GM21381 (cell line): Measurements from ENCODE around the gene SPATA6.
"Not testable (repeated sequence)": the region's sequence is repeated elsewhere in the genome, so short reads cannot be mapped to it uniquely, and the experiment has no call there.

ENCODE experiments used
- ATAC-seq: cut with Tn5 transposase; IDR thresholded peaks from one replicate; pipeline ENCODE4 v1.9.1; 2021; ENCODE audit warnings: mild to moderate bottlenecking, moderate library complexity; ENCODE audit not compliant: unreplicated experiment

The SPATA6 gene

GRCh38 chr1:48462716-48463302 is 9.2 kb downstream of the SPATA6 start:
- ATAC-seq = no peak

- no peak for ATAC-seq
Measured at GRCh38 chr1:48450505-48450904, 21.5 kb downstream of the SPATA6 start.

- no peak for ATAC-seq
Measured at GRCh38 chr1:48448932-48449331, 23.1 kb downstream of the SPATA6 start.

- ATAC-seq = not testable (repeated sequence)
Measured at GRCh38 chr1:48444186-48444585, 27.8 kb downstream of the SPATA6 start.

- no peak for ATAC-seq
Measured at GRCh38 chr1:48442864-48443619, 29.0 kb downstream of the SPATA6 start.

GRCh38 chr1:48440786-48441185 is 31.2 kb downstream of the SPATA6 start:
- not testable (repeated sequence) for ATAC-seq

GRCh38 chr1:48439380-48439779 is 32.6 kb downstream of the SPATA6 start:
- no peak for ATAC-seq

GRCh38 chr1:48437379-48437778 is 34.6 kb downstream of the SPATA6 start:
- not testable (repeated sequence) for ATAC-seq

- ATAC-seq = not testable (repeated sequence)
Measured at GRCh38 chr1:48435312-48436002, 36.5 kb downstream of the SPATA6 start.

GRCh38 chr1:48430832-48431231 is 41.2 kb downstream of the SPATA6 start:
- no peak for ATAC-seq

- no peak for ATAC-seq
Measured at GRCh38 chr1:48422009-48422408, 50.0 kb downstream of the SPATA6 start.

GRCh38 chr1:48418742-48419141 is 53.3 kb downstream of the SPATA6 start:
- no peak for ATAC-seq

- ATAC-seq = no peak
Measured at GRCh38 chr1:48415050-48415449, 57.0 kb downstream of the SPATA6 start.

- ATAC-seq = no peak
Measured at GRCh38 chr1:48414264-48414663, 57.7 kb downstream of the SPATA6 start.

GRCh38 chr1:48405940-48406339 is 66.1 kb downstream of the SPATA6 start:
- no peak for ATAC-seq

- ATAC-seq = no peak
Measured at GRCh38 chr1:48405400-48405799, 66.6 kb downstream of the SPATA6 start.

GRCh38 chr1:48402599-48402998 is 69.4 kb downstream of the SPATA6 start:
- no peak for ATAC-seq

GRCh38 chr1:48396208-48396607 is 75.8 kb downstream of the SPATA6 start:
- ATAC-seq = no peak

- ATAC-seq = no peak
Measured at GRCh38 chr1:48391926-48392325, 80.1 kb downstream of the SPATA6 start.

- ATAC-seq = no peak
Measured at GRCh38 chr1:48387409-48387808, 84.6 kb downstream of the SPATA6 start.

- no peak for ATAC-seq
Measured at GRCh38 chr1:48374785-48375184, 97.2 kb downstream of the SPATA6 start.

- no peak for ATAC-seq
Measured at GRCh38 chr1:48371598-48371997, 100.4 kb downstream of the SPATA6 start.
